H4 (cell line): ENCODE measurements around the gene ACTR6. TPM values are rescaled to one million over a fixed set of nuclear protein-coding genes. Genes with fewer than 3 reads are reported as not detected.
"Not testable (repeated sequence)": the region's sequence is repeated elsewhere in the genome, so short reads cannot be mapped to it uniquely, and the experiment has no call there.

Experiments used
- DNase-seq: peaks from one replicate; pipeline ENCODE4 v3.0.0-alpha.2; 2015; ENCODE audit warnings: low spot score
- total RNA-seq: library from RNA; depleted of rRNA; stranded (reverse); fragments of >200 nt; shearing (Covaris generic); gene quantifications from 2 replicates; pipeline ENCODE4 v1.2.3, GENCODE V29; 2014

ACTR6 gene
- total RNA-seq, 1 experiment from 2014 or later, result 24.6 TPM

- no peak for DNase-seq
These were observed 16.0 kb upstream of the ACTR6 start for GRCh38 chr12:100184549-100185145.

- DNase-seq, result no peak
These were observed 15.2 kb upstream of the ACTR6 start for GRCh38 chr12:100185361-100185894.

GRCh38 chr12:100186071-100186470 is 14.5 kb upstream of the ACTR6 start:
- no peak for DNase-seq

GRCh38 chr12:100187068-100187467 is 13.5 kb upstream of the ACTR6 start:
- no peak for DNase-seq

GRCh38 chr12:100187857-100188519 is 12.6 kb upstream of the ACTR6 start:
- DNase-seq, result no peak

GRCh38 chr12:100188888-100189635 is 11.6 kb upstream of the ACTR6 start:
- not testable (repeated sequence) for DNase-seq

GRCh38 chr12:100189636-100190394 is 10.8 kb upstream of the ACTR6 start:
- DNase-seq, result no peak

GRCh38 chr12:100193085-100193484 is 7.5 kb upstream of the ACTR6 start:
- no peak for DNase-seq

- no peak for DNase-seq
These were observed 3.1 kb upstream of the ACTR6 start for GRCh38 chr12:100197486-100197885.

- no peak for DNase-seq
These were observed 1.6 kb upstream of the ACTR6 start for GRCh38 chr12:100199023-100199346.

GRCh38 chr12:100199347-100200149 is 1.1 kb upstream of the ACTR6 start:
- peak; percentile 23 for DNase-seq

- no peak for DNase-seq
These were observed 1.2 kb downstream of the ACTR6 start for GRCh38 chr12:100201604-100202423.

- no peak for DNase-seq
These were observed 6.7 kb downstream of the ACTR6 start for GRCh38 chr12:100207311-100207710.

- no peak for DNase-seq
These were observed 8.2 kb downstream of the ACTR6 start for GRCh38 chr12:100208834-100209233.

- DNase-seq, result no peak
These were observed 11.1 kb downstream of the ACTR6 start for GRCh38 chr12:100211698-100212097.

GRCh38 chr12:100213016-100213891 is 12.6 kb downstream of the ACTR6 start:
- DNase-seq, result no peak

GRCh38 chr12:100214518-100214917 is 13.9 kb downstream of the ACTR6 start:
- DNase-seq, result no peak

- DNase-seq, result no peak
These were observed 14.6 kb downstream of the ACTR6 start for GRCh38 chr12:100215209-100215608.

- no peak for DNase-seq
These were observed 15.7 kb downstream of the ACTR6 start for GRCh38 chr12:100216337-100216736.
